Body of pancreas (tissue), 4 donors: Measurements from ENCODE around the gene ZNF117. TPM values are rescaled to one million over a fixed set of nuclear protein-coding genes. Genes with fewer than 3 reads are reported as not detected.
"Not testable (repeated sequence)": the region's sequence is repeated elsewhere in the genome, so short reads cannot be mapped to it uniquely, and the experiment has no call there.

Experiments
- ATAC-seq: fragments of 150-250 bp; one replicate; pipeline ENCODE4 v1.9.1; 2016
- DNase-seq, 4 donors: peaks; one replicate each; pipeline ENCODE4 v3.0.0-alpha.2; 2019
- H3K27ac ChIP-seq, 4 donors: fragments of 200-600 bp; sonication (generic); 1 replicate in 3 of 4; 2 replicates in 1 of 4; pipeline versions ENCODE4 v1.5.1 to v1.6.1; 2016 to 2019; ENCODE audit warnings: mild to moderate bottlenecking in 1 of 4, mixed read lengths in 1 of 4, moderate library complexity in 1 of 4
- H3K27me3 ChIP-seq, 2 donors: fragments of 200-600 bp; sonication (generic); one replicate each; pipeline ENCODE4 v1.6.0; 2016; ENCODE audit warnings: mild to moderate bottlenecking in 1 of 2
- H3K36me3 ChIP-seq, 2 donors: fragments of 200-600 bp; sonication (generic); replicated peaks in 1 of 2; 2 replicates each; pipeline ENCODE4 v1.5.1; 2016; ENCODE audit warnings: low read depth in 2 of 2; ENCODE audit not compliant: insufficient read depth in 1 of 2
- H3K4me1 ChIP-seq: fragments of 200-600 bp; sonication (generic); one replicate; pipeline ENCODE4 v1.6.0; 2016
- H3K4me3 ChIP-seq, 2 donors: fragments of 200-600 bp; sonication (generic); 1 replicate in 1 of 2; 2 replicates in 1 of 2; pipeline ENCODE4 v1.5.1; 2016 to 2019
- H3K9me3 ChIP-seq, 3 donors: fragments of 200-600 bp; sonication (generic); 1 replicate in 2 of 3; 2 replicates in 1 of 3; pipeline ENCODE4 v1.5.1; 2016
- POLR2A ChIP-seq, 3 donors: fragments of 450-650 bp; IDR thresholded peaks; one replicate each; pipeline ENCODE4 v1.6.1; 2016; ENCODE audit warnings: antibody characterized with exemption in 3 of 3, mild to moderate bottlenecking in 2 of 3
- WGBS, 2 donors: methylation state at CpG; one replicate each; pipeline ENCODE4 v1.1.5; 2017; 5-methylcytosine and 5-hydroxymethylcytosine counted together
- intact Hi-C: fragments of 100-400 bp; cut with DNase I; formaldehyde crosslinking; loops from one replicate; pipeline ENCODE4 v1.15.1; 2023
- total RNA-seq, 2 donors: library from RNA; depleted of rRNA; stranded (reverse); fragments of >200 nt; gene quantifications; one replicate each; pipeline ENCODE4 v1.1.0, GENCODE V29; 2016
- TF ChIP-seq, protein P1 (sequence below), 7 experiments: fragments of 450-650 bp in 4 of 7; fragments of 200-600 bp in 3 of 7; sonication (generic) in 3 of 7; IDR thresholded peaks; one replicate each; pipeline ENCODE4 v1.5.1; 2016 to 2019; ENCODE audit warnings: antibody characterized with exemption in 7 of 7

Gene ZNF117
- total RNA-seq, 2 donors from 2014 or later, result 6.9 to 11.2 TPM

DNA sequence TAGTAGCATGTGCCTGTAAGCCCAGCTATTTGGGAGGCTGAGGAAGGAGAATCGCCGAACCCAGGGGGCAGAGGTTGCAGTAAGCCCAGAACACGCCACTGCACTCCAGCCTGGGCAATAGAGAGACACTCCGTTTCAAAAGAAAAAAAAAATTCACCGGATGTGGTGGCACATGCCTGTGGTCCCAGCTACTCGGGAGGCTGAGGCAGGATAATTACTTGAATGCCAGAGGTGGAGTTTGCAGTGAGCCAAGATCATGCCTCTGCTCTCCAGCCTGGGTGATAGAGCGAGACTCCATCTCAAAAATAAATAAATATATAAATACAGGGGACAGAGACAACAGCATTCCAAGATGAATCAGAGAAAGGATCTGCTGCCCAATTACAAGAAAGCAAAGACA, 19.0 kb upstream of the ZNF117 start:
- H3K27me3 ChIP-seq, H3K9me3 ChIP-seq, H3K4me3 ChIP-seq, H3K27ac ChIP-seq, H3K36me3 ChIP-seq, ATAC-seq, intact Hi-C loops, DNase-seq: not testable (repeated sequence)
- H3K4me1 ChIP-seq, result peaks cover 15% of the 10 kb centered on the region
- WGBS, 2 donors, result 82 to 90% methylated on average over 7 of the region's 7 CpGs

DNA sequence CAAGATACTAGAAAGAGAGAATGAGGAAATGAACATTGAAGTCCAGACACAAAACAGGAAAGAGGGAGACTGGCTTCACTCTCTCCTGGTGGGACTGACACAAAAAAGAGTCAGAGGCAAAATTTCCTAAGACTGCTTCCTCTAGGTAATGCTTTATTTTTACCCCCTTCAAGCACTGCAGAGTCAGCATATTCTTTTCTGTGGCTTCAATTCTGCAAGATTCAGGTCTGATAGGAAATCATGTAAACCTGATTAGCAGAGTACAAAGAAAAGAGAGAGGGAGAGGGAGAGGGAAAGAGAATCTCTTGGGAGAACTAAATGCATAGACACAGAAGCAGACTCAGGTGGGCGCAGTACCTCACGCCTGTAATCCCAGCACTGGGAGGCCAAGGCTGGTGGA, 18.6 kb upstream of the ZNF117 start:
- H3K36me3 ChIP-seq, H3K9me3 ChIP-seq, ATAC-seq, intact Hi-C loops, H3K4me3 ChIP-seq, H3K27me3 ChIP-seq, H3K27ac ChIP-seq, DNase-seq: not testable (repeated sequence)
- H3K4me1 ChIP-seq, result peaks cover 19% of the 10 kb centered on the region
- 93 to 100% methylated on average over 2 of the region's 2 CpGs for WGBS, 2 donors

DNA sequence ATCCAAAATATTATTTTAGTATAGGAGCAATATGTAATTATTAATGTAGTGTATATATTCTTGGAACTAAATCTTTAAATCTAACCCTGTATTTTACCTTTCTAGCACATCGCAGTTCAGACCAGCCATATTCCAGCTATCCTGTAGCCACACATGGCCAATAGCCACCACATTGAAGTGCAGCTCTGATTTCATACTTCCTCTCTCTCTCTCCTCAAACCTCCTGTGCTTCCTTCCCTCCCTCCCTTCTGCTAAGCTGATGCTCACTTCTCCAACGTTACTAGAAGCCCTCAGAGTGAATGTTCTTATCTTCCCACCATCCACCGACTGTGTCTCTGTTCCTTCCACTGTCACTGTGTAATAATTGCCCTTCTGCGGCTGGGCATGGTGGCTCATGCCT, 16.2 kb upstream of the ZNF117 start:
- DNase-seq, ATAC-seq, H3K9me3 ChIP-seq, H3K27me3 ChIP-seq, H3K36me3 ChIP-seq, intact Hi-C loops, H3K4me3 ChIP-seq: not testable (repeated sequence)
- Histone ChIP-seq H3K4me1 (peaks cover 41% of the 10 kb centered on the region), H3K27ac (peak overlapping the region; percentile 80 to 95 (median 90))
- 76 to 77% methylated on average over 3 to 4 of the region's 4 CpGs for WGBS, 2 donors

DNA sequence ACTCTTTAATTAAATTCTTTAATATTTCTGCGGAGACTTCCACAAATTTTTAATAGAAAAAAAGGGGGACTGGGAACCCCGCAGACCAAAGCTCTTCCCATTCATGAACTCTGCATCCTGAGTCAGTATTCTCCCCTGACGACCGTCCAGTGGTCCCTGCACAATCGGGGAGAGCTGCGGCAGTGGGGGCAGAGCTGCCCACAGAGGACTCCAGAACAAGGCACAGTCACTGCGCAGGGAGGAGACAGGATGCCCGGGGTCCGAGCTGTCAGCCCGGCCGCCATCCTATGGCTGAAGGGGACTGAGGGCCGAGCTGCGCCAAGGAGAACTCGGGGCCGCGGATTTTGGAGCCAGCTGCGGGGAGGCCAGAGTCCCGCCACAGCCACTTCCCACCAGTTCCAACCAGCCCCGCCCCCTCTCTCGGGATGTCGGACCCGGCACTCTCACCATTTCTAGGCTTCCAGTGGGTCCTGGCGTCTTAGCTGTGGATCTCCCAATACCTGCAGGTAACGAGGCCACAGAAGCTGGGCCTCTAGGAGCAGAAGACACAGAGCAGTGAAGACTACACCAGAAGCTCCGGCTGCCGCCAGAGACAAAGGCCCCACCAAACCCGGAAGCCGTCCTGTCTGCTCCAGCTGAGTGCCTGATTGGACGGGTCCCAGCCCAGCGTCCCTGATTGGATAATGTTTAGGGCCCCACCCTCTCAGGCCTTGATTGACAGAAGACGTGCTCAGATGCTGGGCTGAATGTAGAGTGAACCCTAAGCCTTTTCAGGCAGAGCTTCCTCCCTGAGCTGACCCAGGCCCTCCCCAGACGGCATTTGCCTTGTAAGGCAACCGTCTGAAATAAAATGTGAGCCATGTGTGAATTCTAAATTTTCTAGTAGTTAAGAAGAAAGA, 15.5 kb upstream of the ZNF117 start, which contains the start of gene ERV3-1:
Gene ERV3-1, minus strand, starts transcription at position 594 of the 899 bp plus-strand sequence. CDS start 13,661 bp downstream, outside the sequence.
- Histone ChIP-seq H3K9me3 (no peaks in the 10 kb centered on the region), H3K4me3 (peak within 1 kb of the TSS; percentile 63 to 81), H3K27me3 (no peaks in the 10 kb centered on the region), H3K4me1 (peaks cover 48% of the 10 kb centered on the region), H3K36me3 (no peaks in the 10 kb centered on the region), H3K27ac (peak within 1 kb of the TSS; percentile 80 to 95 (median 90))
- DNase-seq (peak; percentile 94 to 97 (median 96)), ATAC-seq (peak; percentile 99)
- intact Hi-C loops, result no loop called here
- peak; percentile 90 to 99 (median 98) for TF ChIP-seq POLR2A (IDR thresholded peaks at IDR 0.05)
- TF ChIP-seq, protein P1, sequence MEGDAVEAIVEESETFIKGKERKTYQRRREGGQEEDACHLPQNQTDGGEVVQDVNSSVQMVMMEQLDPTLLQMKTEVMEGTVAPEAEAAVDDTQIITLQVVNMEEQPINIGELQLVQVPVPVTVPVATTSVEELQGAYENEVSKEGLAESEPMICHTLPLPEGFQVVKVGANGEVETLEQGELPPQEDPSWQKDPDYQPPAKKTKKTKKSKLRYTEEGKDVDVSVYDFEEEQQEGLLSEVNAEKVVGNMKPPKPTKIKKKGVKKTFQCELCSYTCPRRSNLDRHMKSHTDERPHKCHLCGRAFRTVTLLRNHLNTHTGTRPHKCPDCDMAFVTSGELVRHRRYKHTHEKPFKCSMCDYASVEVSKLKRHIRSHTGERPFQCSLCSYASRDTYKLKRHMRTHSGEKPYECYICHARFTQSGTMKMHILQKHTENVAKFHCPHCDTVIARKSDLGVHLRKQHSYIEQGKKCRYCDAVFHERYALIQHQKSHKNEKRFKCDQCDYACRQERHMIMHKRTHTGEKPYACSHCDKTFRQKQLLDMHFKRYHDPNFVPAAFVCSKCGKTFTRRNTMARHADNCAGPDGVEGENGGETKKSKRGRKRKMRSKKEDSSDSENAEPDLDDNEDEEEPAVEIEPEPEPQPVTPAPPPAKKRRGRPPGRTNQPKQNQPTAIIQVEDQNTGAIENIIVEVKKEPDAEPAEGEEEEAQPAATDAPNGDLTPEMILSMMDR (IDR thresholded peaks at IDR 0.05), result no peak
- 1 to 2% methylated on average over 11 to 33 of the region's 33 CpGs for WGBS, 2 donors

DNA sequence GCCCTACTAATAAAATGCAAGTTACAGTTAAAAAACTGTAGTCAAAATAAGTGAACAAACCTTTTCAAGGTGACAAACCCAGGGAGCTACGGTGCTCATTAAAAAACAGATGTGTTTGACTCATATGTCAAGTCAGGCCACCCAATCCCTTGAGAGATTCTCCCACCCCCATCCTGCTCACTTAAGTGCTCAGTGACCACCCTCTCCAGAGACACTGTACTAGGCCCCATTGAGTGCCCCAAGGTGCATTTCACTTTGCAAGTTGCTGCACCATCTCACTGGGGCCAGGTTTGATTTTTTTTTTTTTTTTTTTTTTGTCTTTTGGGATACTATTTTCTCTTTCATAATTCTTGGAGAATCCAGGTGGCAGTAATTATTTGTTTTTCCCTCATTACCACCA, 13.7 kb upstream of the ZNF117 start:
- no peaks in the 10 kb centered on the region for H3K27me3 ChIP-seq
- ATAC-seq (no peak), DNase-seq (no peak)
- TF ChIP-seq, protein P1 (IDR thresholded peaks at IDR 0.05), result no peak
- TF ChIP-seq POLR2A (IDR thresholded peaks at IDR 0.05), result no peak
- intact Hi-C loops, result no loop called here
- H3K4me3 ChIP-seq, result no peak overlapping the region
- H3K9me3 ChIP-seq, result no peaks in the 10 kb centered on the region
- peak overlapping the region in 2 of 4 donors; percentile 31 to 95 for H3K27ac ChIP-seq
- no peaks in the 10 kb centered on the region for H3K36me3 ChIP-seq
- H3K4me1 ChIP-seq, result peaks cover 64% of the 10 kb centered on the region
- WGBS, 2 donors, result 6 to 36% methylated on average over 1 of the region's 1 CpG

DNA sequence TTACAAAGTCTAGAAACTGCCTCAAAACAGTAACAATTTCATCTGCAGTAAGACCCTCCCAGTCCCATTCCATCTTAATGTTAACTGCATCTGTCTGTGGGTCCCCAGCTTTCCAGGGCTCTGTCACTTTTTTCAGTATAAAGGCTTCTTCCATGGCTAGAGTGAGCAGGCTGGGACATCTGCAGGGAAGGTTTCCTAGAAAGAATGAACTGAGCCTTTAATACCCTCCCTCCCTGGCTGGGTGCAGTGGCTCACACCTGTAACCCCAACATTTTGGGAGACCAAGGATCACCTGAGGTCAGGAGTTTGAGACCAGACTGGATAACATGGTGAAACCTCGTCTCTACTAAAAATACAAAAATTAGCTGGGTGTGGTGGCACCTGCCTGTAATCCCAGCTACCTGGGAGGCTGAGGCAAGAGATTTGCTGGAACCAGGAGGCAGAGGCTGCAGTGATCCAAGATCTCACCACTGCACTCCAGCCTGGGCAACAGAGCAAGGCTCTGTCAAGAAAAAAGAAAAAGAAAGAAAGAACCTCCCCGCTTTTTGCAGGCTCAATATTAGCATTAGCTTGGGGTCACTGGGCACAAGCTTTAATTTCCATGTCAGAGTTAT, 12.2 kb upstream of the ZNF117 start:
- Histone ChIP-seq H3K27me3 (no peaks in the 10 kb centered on the region), H3K4me3 (no peak overlapping the region), H3K9me3 (no peaks in the 10 kb centered on the region), H3K36me3 (no peaks in the 10 kb centered on the region), H3K4me1 (peaks cover 76% of the 10 kb centered on the region), H3K27ac (peak overlapping the region in 3 of 4 donors; percentile 28 to 60 (median 59))
- ATAC-seq (no peak), DNase-seq (no peak)
- WGBS, 2 donors, result 86 to 98% methylated on average over 2 of the region's 2 CpGs
- intact Hi-C loops, result no loop called here
- TF ChIP-seq POLR2A (IDR thresholded peaks at IDR 0.05), result no peak
- TF ChIP-seq, protein P1 (IDR thresholded peaks at IDR 0.05), result no peak
